Transverse colon (tissue), 4 donors: ENCODE data around the gene PSMC3. TPM values are rescaled to one million over a fixed set of nuclear protein-coding genes. Genes with fewer than 3 reads are reported as not detected.

ENCODE experiments used
- DNase-seq: peaks from one replicate; pipeline ENCODE4 v3.0.0-alpha.2; 2019
- H3K27ac ChIP-seq, 4 donors: fragments of 200-600 bp; sonication (generic); 2 replicates each; pipeline ENCODE4 v1.5.1; 2016 to 2018; ENCODE audit warnings: inconsistent platforms in 4 of 4
- H3K27me3 ChIP-seq: fragments of 200-600 bp; sonication (generic); 2 replicates; pipeline ENCODE4 v1.5.1; 2017; ENCODE audit warnings: inconsistent platforms
- H3K36me3 ChIP-seq, 4 donors: fragments of 200-600 bp; sonication (generic); 2 replicates each; pipeline ENCODE4 v1.5.1; 2017 to 2019; ENCODE audit warnings: inconsistent platforms in 4 of 4
- H3K4me1 ChIP-seq, 4 donors: fragments of 200-600 bp; sonication (generic); 2 replicates each; pipeline ENCODE4 v1.5.1; 2017 to 2020; ENCODE audit warnings: inconsistent platforms in 4 of 4
- H3K4me3 ChIP-seq, 4 donors: fragments of 200-600 bp; sonication (generic); 1 replicate in 1 of 4; 2 replicates in 3 of 4; pipeline versions ENCODE4 v1.5.1 to v1.6.1; 2017 to 2019; ENCODE audit warnings: inconsistent platforms in 4 of 4
- H3K9me3 ChIP-seq, 2 donors: fragments of 200-600 bp; sonication (generic); 2 replicates each; pipeline ENCODE4 v1.5.1; 2017 to 2019; ENCODE audit warnings: inconsistent platforms in 2 of 2
- CTCF ChIP-seq, 5 experiments: fragments of 200-600 bp in 3 of 5; fragments of 450-650 bp in 2 of 5; sonication (generic) in 3 of 5; IDR thresholded peaks; 1 replicate in 2 of 5; 2 replicates in 3 of 5; pipeline ENCODE4 v1.5.1; 2016 to 2017; ENCODE audit warnings: antibody characterized with exemption in 5 of 5, inconsistent platforms in 3 of 5, mild to moderate bottlenecking in 2 of 5, moderate library complexity in 1 of 5
- EP300 ChIP-seq: sonication (generic); formaldehyde crosslinking; IDR thresholded peaks from one replicate; pipeline ENCODE4 v1.6.1; 2017; ENCODE audit warnings: antibody characterized with exemption, low read depth
- POLR2A ChIP-seq: fragments of 450-650 bp; IDR thresholded peaks from one replicate; pipeline ENCODE4 v1.6.1; 2016; ENCODE audit warnings: antibody characterized with exemption, mild to moderate bottlenecking, moderate library complexity
- POLR2AphosphoS5 ChIP-seq, 3 donors: sonication (generic); formaldehyde crosslinking; IDR thresholded peaks; one replicate each; pipeline ENCODE4 v1.6.1; 2016; ENCODE audit warnings: antibody characterized with exemption in 3 of 3
- WGBS, 2 donors: methylation state at CpG; one replicate each; pipeline ENCODE4 v1.1.5; 2018; ENCODE audit warnings: low coverage in 1 of 2; 5-methylcytosine and 5-hydroxymethylcytosine counted together
- in situ Hi-C, 4 donors: fragments of 200-750 bp; cut with MboI; loops; one replicate each; pipeline versions ENCODE4 v1.15.0 to v1.15.1; 2017; ENCODE audit warnings: low sequenced_read_pairs in 3 of 4, low pct_ligation_motif_present in 1 of 4, low pct_unique_long_range_greater_than_20kb in 1 of 4
- intact Hi-C: fragments of 100-400 bp; cut with DNase I; formaldehyde crosslinking; loops from one replicate; pipeline ENCODE4 v1.15.1; 2023; ENCODE audit warnings: low total_unique reads
- total RNA-seq, 4 donors: library from RNA; depleted of rRNA; stranded (reverse); fragments of >200 nt; gene quantifications; one replicate each; pipeline ENCODE4 v1.1.0, GENCODE V29; 2016

The PSMC3 gene
- total RNA-seq, 4 donors from 2014 or later: 56.5 to 252 (median 91.4) TPM

DNA sequence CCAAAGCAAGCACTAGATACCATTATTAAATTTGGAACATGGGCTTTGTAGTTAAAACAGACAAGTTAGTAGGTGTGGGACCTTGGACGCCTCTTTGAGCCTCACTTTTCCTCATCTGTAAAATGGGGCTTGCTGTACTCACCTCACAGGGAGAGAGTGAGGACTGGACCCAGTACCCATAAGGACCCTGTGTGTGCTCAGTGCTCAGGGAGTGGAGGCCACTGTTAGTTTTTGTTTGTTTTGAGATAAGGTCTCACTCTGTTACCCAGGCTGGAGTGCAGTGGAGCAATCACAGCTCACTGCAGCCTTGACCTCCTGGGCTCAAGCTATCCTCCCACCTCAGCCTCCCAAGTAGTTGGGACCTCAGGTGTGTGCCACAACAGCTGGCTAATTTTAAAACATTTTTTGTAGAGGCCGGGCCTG, 13.8 kb upstream of the PSMC3 start:
- H3K4me1 ChIP-seq: peaks cover 0 to 9% (median 3%) of the 10 kb centered on the region in 4 donors
- H3K9me3 ChIP-seq: no peaks in the 10 kb centered on the region
- H3K36me3 ChIP-seq: no peaks in the 10 kb centered on the region
- in situ Hi-C loops (no loop called here), intact Hi-C loops (no loop called here)
- WGBS, 2 donors: 89 to 100% methylated on average over 1 to 2 of the region's 2 CpGs
- H3K27ac ChIP-seq: no peak overlapping the region
- TF ChIP-seq POLR2AphosphoS5 (IDR thresholded peaks at IDR 0.05) (no peak), EP300 (no peak)
- no peak overlapping the region for H3K4me3 ChIP-seq
- no peak for DNase-seq
- H3K27me3 ChIP-seq: no peaks in the 10 kb centered on the region

DNA sequence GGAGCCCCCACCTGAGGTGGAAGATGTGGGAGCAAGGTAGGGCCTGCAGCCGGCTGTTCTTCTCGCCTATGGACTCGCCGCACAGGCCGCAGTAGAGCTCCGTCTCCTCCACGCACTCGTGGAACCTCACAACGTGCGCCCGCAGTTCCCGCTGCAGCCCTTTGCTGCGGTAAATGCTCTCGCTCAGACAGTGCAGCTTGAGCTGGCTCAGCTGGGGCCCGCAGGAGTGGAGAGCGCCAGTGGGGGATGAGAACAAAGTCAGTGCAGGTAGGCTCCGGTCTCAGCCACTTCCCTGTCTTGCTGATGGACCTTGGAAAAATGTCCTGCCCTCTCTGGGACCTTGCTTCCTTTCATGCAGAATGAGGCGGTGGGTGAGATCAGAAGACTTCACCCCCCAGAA, 12.5 kb upstream of the PSMC3 start:
- DNase-seq: no peak
- no peak for TF ChIP-seq POLR2AphosphoS5 (IDR thresholded peaks at IDR 0.05)
- TF ChIP-seq CTCF (IDR thresholded peaks at IDR 0.05): no peak
- TF ChIP-seq POLR2A: no peak
- no peak for TF ChIP-seq EP300
- no peaks in the 10 kb centered on the region for H3K27me3 ChIP-seq
- H3K9me3 ChIP-seq: no peaks in the 10 kb centered on the region
- in situ Hi-C loops (no loop called here), intact Hi-C loops (no loop called here)
- H3K4me1 ChIP-seq: peaks cover 0 to 9% (median 3%) of the 10 kb centered on the region in 4 donors
- H3K36me3 ChIP-seq: no peaks in the 10 kb centered on the region
- H3K4me3 ChIP-seq: no peak overlapping the region
- WGBS, 2 donors: 91% methylated on average over 18 of the region's 18 CpGs; no CpG with 5 or more reads in 1 of the 2 donors
- H3K27ac ChIP-seq: no peak overlapping the region

GRCh38 chr11:47437746-47438418, 11.6 kb upstream of the PSMC3 start:
- no peaks in the 10 kb centered on the region for H3K27me3 ChIP-seq
- peak; percentile 31 for DNase-seq
- H3K4me3 ChIP-seq: no peak overlapping the region
- TF ChIP-seq CTCF (IDR thresholded peaks at IDR 0.05) (no peak), POLR2AphosphoS5 (IDR thresholded peaks at IDR 0.05) (no peak), POLR2A (no peak), EP300 (no peak)
- no peak overlapping the region for H3K27ac ChIP-seq
- H3K9me3 ChIP-seq: no peaks in the 10 kb centered on the region
- 53% methylated on average over 16 of the region's 16 CpGs; no CpG with 5 or more reads in 1 of the 2 donors for WGBS, 2 donors
- intact Hi-C loops: no loop called here
- in situ Hi-C loops: no loop called here
- H3K36me3 ChIP-seq: no peaks in the 10 kb centered on the region
- H3K4me1 ChIP-seq: peaks cover 0 to 9% (median 3%) of the 10 kb centered on the region in 4 donors

DNA sequence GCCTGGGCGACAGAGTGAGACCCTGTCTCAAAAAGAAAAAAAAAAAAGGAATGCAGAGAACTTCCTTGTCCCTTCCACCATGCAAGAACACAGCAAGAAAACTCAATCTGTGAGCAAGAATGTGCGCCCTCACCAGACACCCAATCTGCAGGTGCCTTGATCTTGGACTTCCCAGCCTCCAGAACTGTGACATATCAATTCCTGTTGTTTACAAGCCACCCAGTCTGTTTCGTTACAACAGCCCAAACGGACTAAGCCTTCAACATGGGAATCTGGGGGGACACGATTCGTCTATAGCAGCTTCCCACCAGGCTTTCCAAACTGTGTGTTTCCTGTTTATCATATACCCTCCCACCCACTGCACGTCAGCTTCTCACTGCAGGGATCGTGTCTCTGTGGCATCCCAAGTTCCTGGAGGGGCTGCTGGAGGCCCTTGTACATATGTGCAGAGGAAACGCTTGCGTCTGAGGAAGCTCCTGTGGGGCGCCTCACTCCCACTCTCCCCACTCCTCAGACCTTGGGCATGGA, 11.0 kb upstream of the PSMC3 start:
- no peaks in the 10 kb centered on the region for H3K9me3 ChIP-seq
- H3K27ac ChIP-seq: no peak overlapping the region
- no peaks in the 10 kb centered on the region for H3K27me3 ChIP-seq
- TF ChIP-seq POLR2A (no peak), CTCF (IDR thresholded peaks at IDR 0.05) (no peak), EP300 (no peak), POLR2AphosphoS5 (IDR thresholded peaks at IDR 0.05) (no peak)
- no peaks in the 10 kb centered on the region for H3K36me3 ChIP-seq
- intact Hi-C loops: no loop called here
- H3K4me3 ChIP-seq: no peak overlapping the region
- in situ Hi-C loops: no loop called here
- DNase-seq: no peak
- peaks cover 0 to 9% (median 3%) of the 10 kb centered on the region in 4 donors for H3K4me1 ChIP-seq
- WGBS, 2 donors: 89 to 91% methylated on average over 5 to 11 of the region's 11 CpGs
